Left lung (tissue), 10 donors: ENCODE results near the gene VPS29. TPM values are rescaled to one million over a fixed set of nuclear protein-coding genes. Genes with fewer than 3 reads are reported as not detected.
"Not testable (repeated sequence)": the region's sequence is repeated elsewhere in the genome, so short reads cannot be mapped to it uniquely, and the experiment has no call there.

Experiments used
- ATAC-seq: fragments of 200-7000 bp; cut with Tn5 transposase; one replicate; pipeline ENCODE4 v1.9.1; 2020; ENCODE audit warnings: moderate library complexity
- DNase-seq, 4 donors: peaks; one replicate each; pipeline ENCODE4 v3.0.0-alpha.2; 2013 to 2020
- H3K27ac ChIP-seq, 2 donors: fragments of 200-600 bp; sonication (generic) in 1 of 2; one replicate each; pipeline versions ENCODE4 v1.5.0 to v1.8.0; 2020 to 2021
- H3K27me3 ChIP-seq, 2 donors: fragments of 200-600 bp; sonication (generic) in 1 of 2; one replicate each; pipeline versions ENCODE4 v1.5.0 to v1.8.0; 2020 to 2021
- H3K36me3 ChIP-seq, 2 donors: fragments of 200-600 bp; sonication (generic) in 1 of 2; one replicate each; pipeline versions ENCODE4 v1.5.0 to v1.8.0; 2020 to 2021
- H3K4me1 ChIP-seq, 2 donors: fragments of 200-600 bp; one replicate each; pipeline ENCODE4 v1.8.0; 2021
- H3K4me3 ChIP-seq, 2 donors: fragments of 200-600 bp; sonication (generic) in 1 of 2; one replicate each; pipeline versions ENCODE4 v1.5.0 to v1.8.0; 2020 to 2021; ENCODE audit warnings: mild to moderate bottlenecking in 1 of 2
- H3K9me3 ChIP-seq, 2 donors: fragments of 200-600 bp; sonication (generic) in 1 of 2; one replicate each; pipeline versions ENCODE4 v1.5.0 to v1.8.0; 2020 to 2021
- CTCF ChIP-seq, 2 donors: fragments of 200-600 bp; sonication (generic) in 1 of 2; IDR thresholded peaks; one replicate each; pipeline versions ENCODE4 v1.5.0 to v1.8.0; 2021; ENCODE audit warnings: antibody characterized with exemption in 2 of 2
- intact Hi-C, 2 donors: fragments of 100-400 bp; cut with DNase I; formaldehyde crosslinking; loops; one replicate each; pipeline versions ENCODE4 v1.11.2 to v1.14.2; 2022
- polyA plus RNA-seq, 6 donors: library from polyadenylated mRNA; unstranded; fragments of 120-200 nt; gene quantifications; one replicate each; pipeline ENCODE4 v1.2.1, GENCODE V29; 2013; ENCODE audit not compliant: insufficient read length in 6 of 6
- total RNA-seq, 2 donors: library from RNA; stranded (reverse); fragmentation: NEBNext Ultra II Directional; extraction: Animal tissue kit (Norgen Biotek cat#: 25700); gene quantifications; one replicate each; pipeline ENCODE4 v1.2.1, GENCODE V29; 2021
- donor health status: DM: no; HTN: yes; CAD: no.
- donor health status: DM: no; HTN: no; CAD: no.

Gene VPS29
- total and polyA plus RNA-seq, 8 donors = 91.7 to 151 (median 135) TPM

- DNase-seq = no peak
- H3K9me3 ChIP-seq = no peaks in the 10 kb centered on the region
- ATAC-seq = no peak
- no peaks in the 10 kb centered on the region for H3K27me3 ChIP-seq
- no peak overlapping the region for H3K4me3 ChIP-seq
- H3K4me1 ChIP-seq = no peaks in the 10 kb centered on the region
- TF ChIP-seq CTCF (IDR thresholded peaks at IDR 0.05) = no peak
- intact Hi-C loops = no loop called here
- H3K27ac ChIP-seq = no peak overlapping the region
- peaks cover 0 to 39% of the 10 kb centered on the region in 2 donors for H3K36me3 ChIP-seq
Observed at GRCh38 chr12:110530511-110530910, 28.6 kb upstream of the VPS29 start.

GRCh38 chr12:110528277-110528839 lies 26.4 kb upstream of the VPS29 start:
- intact Hi-C loops = no loop called here
- Histone ChIP-seq H3K27me3 (no peaks in the 10 kb centered on the region), H3K27ac (no peak overlapping the region), H3K9me3 (no peaks in the 10 kb centered on the region), H3K4me1 (no peaks in the 10 kb centered on the region), H3K4me3 (no peak overlapping the region), H3K36me3 (peaks cover 0 to 35% of the 10 kb centered on the region in 2 donors)
- DNase-seq (no peak), ATAC-seq (no peak)
- no peak for TF ChIP-seq CTCF (IDR thresholded peaks at IDR 0.05)

GRCh38 chr12:110520876-110521712 lies 19.2 kb upstream of the VPS29 start:
- H3K4me3 ChIP-seq, H3K36me3 ChIP-seq, H3K4me1 ChIP-seq, ATAC-seq, intact Hi-C loops, H3K27ac ChIP-seq, H3K9me3 ChIP-seq, H3K27me3 ChIP-seq: not testable (repeated sequence)
- DNase-seq = peak in 1 of 4 donors; percentile 39

- H3K36me3 ChIP-seq, ATAC-seq, H3K4me1 ChIP-seq, H3K27ac ChIP-seq, DNase-seq, H3K4me3 ChIP-seq, H3K9me3 ChIP-seq, intact Hi-C loops, H3K27me3 ChIP-seq: not testable (repeated sequence)
Observed at GRCh38 chr12:110518014-110518413, 16.1 kb upstream of the VPS29 start.

GRCh38 chr12:110516995-110517394 lies 15.1 kb upstream of the VPS29 start:
- Histone ChIP-seq H3K4me3 (no peak overlapping the region), H3K36me3 (no peaks in the 10 kb centered on the region), H3K27me3 (no peaks in the 10 kb centered on the region), H3K4me1 (peaks cover 3 to 5% of the 10 kb centered on the region in 2 donors), H3K27ac (no peak overlapping the region), H3K9me3 (no peaks in the 10 kb centered on the region)
- no peak for DNase-seq
- no peak for TF ChIP-seq CTCF (IDR thresholded peaks at IDR 0.05)
- ATAC-seq = no peak
- intact Hi-C loops = no loop called here

GRCh38 chr12:110514363-110514762 lies 12.5 kb upstream of the VPS29 start:
- Histone ChIP-seq H3K27me3 (no peaks in the 10 kb centered on the region), H3K9me3 (no peaks in the 10 kb centered on the region), H3K36me3 (no peaks in the 10 kb centered on the region), H3K27ac (no peak overlapping the region), H3K4me1 (peaks cover 3 to 5% of the 10 kb centered on the region in 2 donors), H3K4me3 (no peak overlapping the region)
- no peak for DNase-seq
- intact Hi-C loops = loop anchor here in 1 of 2 donors (5.0 kb wide), 1 partner anchor 88 kb away; no protein-coding TSS in a partner anchor
- no peak for TF ChIP-seq CTCF (IDR thresholded peaks at IDR 0.05)
- ATAC-seq = no peak
